EH (cell line): ENCODE data around the gene SIRT2.

Source experiments
- DNase-seq: peaks from one replicate; pipeline ENCODE4 v3.0.0-alpha.2; 2015; ENCODE audit warnings: low read depth

Gene SIRT2

GRCh38 chr19:38843175-38843758 is 56.2 kb downstream of the SIRT2 start:
- DNase-seq, result no peak

- DNase-seq, result no peak
Measured at GRCh38 chr19:38842439-38843174, 56.8 kb downstream of the SIRT2 start.

GRCh38 chr19:38841787-38842438 is 57.5 kb downstream of the SIRT2 start:
- DNase-seq, result no peak

GRCh38 chr19:38841180-38841766 is 58.1 kb downstream of the SIRT2 start:
- no peak for DNase-seq

- DNase-seq, result no peak
Measured at GRCh38 chr19:38840583-38840968, 58.8 kb downstream of the SIRT2 start.

GRCh38 chr19:38839816-38840582 is 59.4 kb downstream of the SIRT2 start:
- DNase-seq, result peak; percentile 54

GRCh38 chr19:38838986-38839761 is 60.2 kb downstream of the SIRT2 start:
- no peak for DNase-seq

- no peak for DNase-seq
Measured at GRCh38 chr19:38838208-38838985, 61.0 kb downstream of the SIRT2 start.

GRCh38 chr19:38837656-38838121 is 61.7 kb downstream of the SIRT2 start:
- DNase-seq, result peak; percentile 93

GRCh38 chr19:38836983-38837626 is 62.3 kb downstream of the SIRT2 start:
- no peak for DNase-seq

- DNase-seq, result no peak
Measured at GRCh38 chr19:38836159-38836982, 63.0 kb downstream of the SIRT2 start.

GRCh38 chr19:38834590-38834989 is 64.8 kb downstream of the SIRT2 start:
- no peak for DNase-seq

GRCh38 chr19:38834104-38834490 is 65.3 kb downstream of the SIRT2 start:
- DNase-seq, result no peak

GRCh38 chr19:38833092-38833425 is 66.4 kb downstream of the SIRT2 start:
- no peak for DNase-seq

- peak; percentile 99 for DNase-seq
Measured at GRCh38 chr19:38831142-38831605, 68.2 kb downstream of the SIRT2 start.

- DNase-seq, result peak; percentile 70
Measured at GRCh38 chr19:38830039-38830733, 69.2 kb downstream of the SIRT2 start.

- DNase-seq, result peak; percentile 65
Measured at GRCh38 chr19:38829203-38829602, 70.2 kb downstream of the SIRT2 start.
